ENCODE results near the gene SORCS1. TPM values are rescaled to one million over a fixed set of nuclear protein-coding genes. Genes with fewer than 3 reads are reported as not detected.

The SORCS1 gene
- total and polyA plus RNA-seq, 2 of the 8 experiments (the other 6 are each of a cell fraction or from before 2014, with no cell fraction given), result 4.1 to 4.6 TPM

GRCh38 chr10:107091126-107091525 is 73.4 kb downstream of the SORCS1 start:
- H3K23me2 ChIP-seq (ENCODE audit: low read depth, low read length), result no peaks in the 10 kb centered on the region
- no peaks in the 10 kb centered on the region for H4K20me1 ChIP-seq (replicated peaks in 1 of 2; ENCODE audit: control insufficient read depth in 1 of 2, insufficient read depth in 2 of 2, low read length in 2 of 2)
- H4K8ac ChIP-seq (ENCODE audit: extremely low read depth, insufficient read depth, low read length), result no peak overlapping the region
- H3K4me1 ChIP-seq (replicated peaks in 1 of 4; ENCODE audit: control insufficient read depth in 3 of 4, insufficient read depth in 4 of 4, low read length in 3 of 4), result no peaks in the 10 kb centered on the region
- H4K5ac ChIP-seq (ENCODE audit: insufficient read length, low read depth, low read length), result no peak overlapping the region
- H3K18ac ChIP-seq (ENCODE audit: extremely low read depth, low read length), result no peak overlapping the region
- WGBS, 2 experiments (ENCODE audit: extremely low coverage in 1 of 2, insufficient coverage in 1 of 2, insufficient read length in 1 of 2, insufficient replicate concordance in 2 of 2, low coverage in 1 of 2, low lambda C conversion rate in 2 of 2, missing lambda C conversion rate in 1 of 2), result 87% methylated on average over 2 of the region's 2 CpGs; no CpG with 5 or more reads in 1 of the 2 experiments
- no peaks in the 10 kb centered on the region; a peak in 1 of 7 replicates for H3K27me3 ChIP-seq (replicated peaks in 1 of 4; ENCODE audit: control insufficient read depth in 3 of 4, extremely low read depth in 1 of 4, insufficient read depth in 3 of 4, low read length in 3 of 4)
- no peak overlapping the region for H3K9ac ChIP-seq (replicated peaks in 1 of 4; ENCODE audit: extremely low read depth in 1 of 4, low read depth in 3 of 4, low read length in 3 of 4)
- no peak overlapping the region for H2AFZ ChIP-seq (ENCODE audit: low read length)
- H3K79me2 ChIP-seq (ENCODE audit: control insufficient read depth in 1 of 2, insufficient read depth in 2 of 2, low read length in 2 of 2), result no peaks in the 10 kb centered on the region
- H3K56ac ChIP-seq (replicated peaks; ENCODE audit: insufficient read length, low read depth, low read length), result no peak overlapping the region
- H2BK15ac ChIP-seq (ENCODE audit: low read length), result no peak overlapping the region
- H3K4me2 ChIP-seq (ENCODE audit: insufficient read depth in 1 of 2, low read depth in 2 of 2, low read length in 2 of 2), result no peak overlapping the region
- H3K36me3 ChIP-seq (ENCODE audit: control insufficient read depth in 2 of 4, insufficient read depth in 4 of 4, low read length in 3 of 4), result no peaks in the 10 kb centered on the region
- no peak overlapping the region for H3K23ac ChIP-seq (ENCODE audit: insufficient read length)
- H3K79me1 ChIP-seq (ENCODE audit: low read depth, low read length), result no peaks in the 10 kb centered on the region
- no peak overlapping the region for H3K4me3 ChIP-seq (ENCODE audit: extremely low read depth in 1 of 4, insufficient read depth in 2 of 4, low read depth in 3 of 4, low read length in 4 of 4)
- H2BK12ac ChIP-seq (ENCODE audit: low read depth, low read length), result no peak overlapping the region
- H3K14ac ChIP-seq (ENCODE audit: insufficient read length), result no peak overlapping the region
- H3K4ac ChIP-seq (replicated peaks; ENCODE audit: insufficient read length, low read depth, low read length), result no peak overlapping the region
- CTCF ChIA-PET (ENCODE audit: partially characterized antibody), result interaction anchor here (0.7 kb wide), 1 partner anchor 46 kb away, joined by 3 read pairs; no protein-coding TSS in a partner anchor
- no peak overlapping the region for H3K27ac ChIP-seq (ENCODE audit: low read depth, low read length)
- no peak overlapping the region for H4K91ac ChIP-seq (replicated peaks; ENCODE audit: insufficient read length, low read length)
- no peak overlapping the region for H2BK20ac ChIP-seq (ENCODE audit: low read length)
- no peaks in the 10 kb centered on the region for H3K9me3 ChIP-seq (ENCODE audit: insufficient read depth in 2 of 2, low read depth in 1 of 2, low read length in 1 of 2)
- H2AK5ac ChIP-seq (ENCODE audit: low read depth, low read length), result no peak overlapping the region
- H2BK120ac ChIP-seq (replicated peaks; ENCODE audit: low read depth, low read length), result no peak overlapping the region
- FAIRE-seq (no peak), DNase-seq (ENCODE audit: low read depth in 1 of 2, low spot score in 2 of 2) (no peak)
- H2BK5ac ChIP-seq (ENCODE audit: low read depth, low read length), result no peak overlapping the region
- POLR2A ChIA-PET (ENCODE audit: partially characterized antibody), result no interaction called here
- TF ChIP-seq, protein P1, sequence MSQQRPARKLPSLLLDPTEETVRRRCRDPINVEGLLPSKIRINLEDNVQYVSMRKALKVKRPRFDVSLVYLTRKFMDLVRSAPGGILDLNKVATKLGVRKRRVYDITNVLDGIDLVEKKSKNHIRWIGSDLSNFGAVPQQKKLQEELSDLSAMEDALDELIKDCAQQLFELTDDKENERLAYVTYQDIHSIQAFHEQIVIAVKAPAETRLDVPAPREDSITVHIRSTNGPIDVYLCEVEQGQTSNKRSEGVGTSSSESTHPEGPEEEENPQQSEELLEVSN (IDR thresholded peaks at IDR 0.05), result no peak
- TF ChIP-seq TBP (IDR thresholded peaks at IDR 0.05; ENCODE audit: low read depth, low read length) (no peak), SAP30 (IDR thresholded peaks at IDR 0.05; ENCODE audit: insufficient read depth, insufficient replicate concordance, low read length) (no peak), BACH1 (IDR thresholded peaks at IDR 0.05; ENCODE audit: low read length) (no peak), CBX8 (IDR thresholded peaks at IDR 0.05; ENCODE audit: borderline replicate concordance, low read depth, low read length) (no peak), KDM5A (IDR thresholded peaks at IDR 0.05; ENCODE audit: low read length) (no peak), EGR1 (IDR thresholded peaks at IDR 0.05; ENCODE audit: borderline replicate concordance, low read depth, low read length) (no peak), JUND (IDR thresholded peaks at IDR 0.05; ENCODE audit: low read length) (no peak), CBX5 (IDR thresholded peaks at IDR 0.05; ENCODE audit: low read depth, low read length) (no peak), RXRA (IDR thresholded peaks at IDR 0.05; ENCODE audit: insufficient read depth, low read depth, low read length) (no peak), TAF1 (IDR thresholded peaks at IDR 0.05; ENCODE audit: low read depth, low read length) (no peak), EP300 (IDR thresholded peaks at IDR 0.05; ENCODE audit: borderline replicate concordance in 1 of 2, low read depth in 2 of 2, low read length in 2 of 2) (no peak), POLR2A (IDR thresholded peaks at IDR 0.05; ENCODE audit: control extremely low read depth in 1 of 2, low read depth in 2 of 2, low read length in 2 of 2) (no peak), ASH2L (IDR thresholded peaks at IDR 0.05; ENCODE audit: low read length) (no peak), NRF1 (IDR thresholded peaks at IDR 0.05; ENCODE audit: low read depth, low read length) (no peak)
